Measurements from ENCODE around the gene RNF181. TPM values are rescaled to one million over a fixed set of nuclear protein-coding genes. Genes with fewer than 3 reads are reported as not detected.
A peak's percentile ranks its signal among the peaks of the same experiment; 100 is the strongest.
"Not testable (repeated sequence)": the region's sequence is repeated elsewhere in the genome, so short reads cannot be mapped to it uniquely, and the experiment has no call there.

Gene RNF181
- total RNA-seq, 1 donor, result 146 TPM

DNA sequence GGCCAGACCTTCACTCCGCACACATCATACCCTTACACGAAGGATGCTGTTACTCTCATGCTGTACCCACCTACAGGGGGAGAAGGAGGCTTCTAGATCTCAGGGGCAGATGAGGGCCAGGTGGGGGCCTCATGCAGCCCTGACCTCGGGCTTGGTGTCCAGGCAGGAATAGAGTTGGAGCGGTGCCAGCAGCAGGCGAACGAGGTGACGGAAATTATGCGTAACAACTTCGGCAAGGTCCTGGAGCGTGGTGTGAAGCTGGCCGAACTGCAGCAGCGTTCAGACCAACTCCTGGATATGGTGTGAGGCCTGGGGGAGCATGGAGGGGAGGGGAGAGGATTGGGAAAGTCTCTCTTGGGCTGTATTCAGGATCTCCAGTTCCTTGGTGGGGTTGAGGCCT is 4.0 kb upstream of the RNF181 start:
- DNase-seq (ENCODE audit: insufficient read length, low spot score, missing footprints), result no peak
- Histone ChIP-seq H3K27me3 (ENCODE audit: insufficient read depth, low read length) (no peaks in the 10 kb centered on the region), H4K20me1 (ENCODE audit: insufficient read depth, low read length) (peaks cover 10% of the 10 kb centered on the region), H3K4me3 (ENCODE audit: insufficient read depth, low read length) (no peak overlapping the region), H3K27ac (ENCODE audit: low read depth, low read length) (peak overlapping the region; percentile 90), H3K79me2 (ENCODE audit: insufficient read depth, low read length) (peaks cover 44% of the 10 kb centered on the region), H3K36me3 (ENCODE audit: insufficient read depth, low read length) (peaks cover 8% of the 10 kb centered on the region), H3K4me2 (ENCODE audit: insufficient read depth, low read length) (no peak overlapping the region), H2AFZ (ENCODE audit: low read length) (no peak overlapping the region), H3K9me3 (ENCODE audit: low read depth, low read length) (no peaks in the 10 kb centered on the region), H3K4me1 (ENCODE audit: insufficient read depth, low read length) (peaks cover 43% of the 10 kb centered on the region)
- TF ChIP-seq, protein P1, sequence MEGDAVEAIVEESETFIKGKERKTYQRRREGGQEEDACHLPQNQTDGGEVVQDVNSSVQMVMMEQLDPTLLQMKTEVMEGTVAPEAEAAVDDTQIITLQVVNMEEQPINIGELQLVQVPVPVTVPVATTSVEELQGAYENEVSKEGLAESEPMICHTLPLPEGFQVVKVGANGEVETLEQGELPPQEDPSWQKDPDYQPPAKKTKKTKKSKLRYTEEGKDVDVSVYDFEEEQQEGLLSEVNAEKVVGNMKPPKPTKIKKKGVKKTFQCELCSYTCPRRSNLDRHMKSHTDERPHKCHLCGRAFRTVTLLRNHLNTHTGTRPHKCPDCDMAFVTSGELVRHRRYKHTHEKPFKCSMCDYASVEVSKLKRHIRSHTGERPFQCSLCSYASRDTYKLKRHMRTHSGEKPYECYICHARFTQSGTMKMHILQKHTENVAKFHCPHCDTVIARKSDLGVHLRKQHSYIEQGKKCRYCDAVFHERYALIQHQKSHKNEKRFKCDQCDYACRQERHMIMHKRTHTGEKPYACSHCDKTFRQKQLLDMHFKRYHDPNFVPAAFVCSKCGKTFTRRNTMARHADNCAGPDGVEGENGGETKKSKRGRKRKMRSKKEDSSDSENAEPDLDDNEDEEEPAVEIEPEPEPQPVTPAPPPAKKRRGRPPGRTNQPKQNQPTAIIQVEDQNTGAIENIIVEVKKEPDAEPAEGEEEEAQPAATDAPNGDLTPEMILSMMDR (IDR thresholded peaks at IDR 0.05; ENCODE audit: extremely low read depth, low read depth, low read length), result no peak

GRCh38 chr2:85592299-85592698 is 3.2 kb upstream of the RNF181 start:
- not testable (repeated sequence) for DNase-seq (ENCODE audit: insufficient read length, low spot score, missing footprints); H3K4me3 ChIP-seq (ENCODE audit: insufficient read depth, low read length); H3K4me2 ChIP-seq (ENCODE audit: insufficient read depth, low read length); H3K27me3 ChIP-seq (ENCODE audit: insufficient read depth, low read length); H2AFZ ChIP-seq (ENCODE audit: low read length); H3K9me3 ChIP-seq (ENCODE audit: low read depth, low read length); H3K27ac ChIP-seq (ENCODE audit: low read depth, low read length)
- peaks cover 15% of the 10 kb centered on the region for H3K36me3 ChIP-seq (ENCODE audit: insufficient read depth, low read length)
- peaks cover 51% of the 10 kb centered on the region for H3K79me2 ChIP-seq (ENCODE audit: insufficient read depth, low read length)
- peaks cover 15% of the 10 kb centered on the region for H4K20me1 ChIP-seq (ENCODE audit: insufficient read depth, low read length)
- peaks cover 49% of the 10 kb centered on the region for H3K4me1 ChIP-seq (ENCODE audit: insufficient read depth, low read length)

- Histone ChIP-seq H3K4me3 (ENCODE audit: insufficient read depth, low read length) (no peak overlapping the region), H3K27ac (ENCODE audit: low read depth, low read length) (no peak overlapping the region), H3K4me2 (ENCODE audit: insufficient read depth, low read length) (no peak overlapping the region), H2AFZ (ENCODE audit: low read length) (no peak overlapping the region), H3K36me3 (ENCODE audit: insufficient read depth, low read length) (peaks cover 22% of the 10 kb centered on the region), H3K4me1 (ENCODE audit: insufficient read depth, low read length) (peaks cover 49% of the 10 kb centered on the region), H3K27me3 (ENCODE audit: insufficient read depth, low read length) (no peaks in the 10 kb centered on the region), H3K79me2 (ENCODE audit: insufficient read depth, low read length) (peaks cover 50% of the 10 kb centered on the region), H3K9me3 (ENCODE audit: low read depth, low read length) (no peaks in the 10 kb centered on the region), H4K20me1 (ENCODE audit: insufficient read depth, low read length) (peaks cover 15% of the 10 kb centered on the region)
- TF ChIP-seq, protein P1 (IDR thresholded peaks at IDR 0.05; ENCODE audit: extremely low read depth, low read depth, low read length), result no peak
- no peak for DNase-seq (ENCODE audit: insufficient read length, low spot score, missing footprints)
Measured at GRCh38 chr2:85593023-85593422, 2.5 kb upstream of the RNF181 start.

GRCh38 chr2:85594715-85595300 is 737 bp upstream of the RNF181 start:
- Histone ChIP-seq H3K4me3 (ENCODE audit: insufficient read depth, low read length) (peak overlapping the region; percentile 82), H4K20me1 (ENCODE audit: insufficient read depth, low read length) (peaks cover 16% of the 10 kb centered on the region), H3K79me2 (ENCODE audit: insufficient read depth, low read length) (peaks cover 53% of the 10 kb centered on the region), H3K27ac (ENCODE audit: low read depth, low read length) (peak overlapping the region; percentile 78), H3K4me2 (ENCODE audit: insufficient read depth, low read length) (peak overlapping the region; percentile 95), H3K4me1 (ENCODE audit: insufficient read depth, low read length) (peaks cover 40% of the 10 kb centered on the region), H2AFZ (ENCODE audit: low read length) (peak overlapping the region; percentile 79), H3K36me3 (ENCODE audit: insufficient read depth, low read length) (peaks cover 29% of the 10 kb centered on the region), H3K27me3 (ENCODE audit: insufficient read depth, low read length) (no peaks in the 10 kb centered on the region), H3K9me3 (ENCODE audit: low read depth, low read length) (no peaks in the 10 kb centered on the region)
- no peak for DNase-seq (ENCODE audit: insufficient read length, low spot score, missing footprints)
- TF ChIP-seq, protein P1 (IDR thresholded peaks at IDR 0.05; ENCODE audit: extremely low read depth, low read depth, low read length), result no peak

All from osteoblast (primary cell).